A549 (cell line): Measurements from ENCODE around the gene IQCB1. TPM values are rescaled to one million over a fixed set of nuclear protein-coding genes. Genes with fewer than 3 reads are reported as not detected.

Experiments used
- ATAC-seq, 2 experiments: fragments of 200-7000 bp in 1 of 2; fragments of >200 bp in 1 of 2; cut with Nextera tagmentation in 1 of 2; cut with Tn5 transposase in 1 of 2; 3 replicates each; pipeline versions ENCODE4 v1.8.0 to v1.9.1; 2018 to 2020; ENCODE audit warnings: mild to moderate bottlenecking in 1 of 2, moderate library complexity in 1 of 2
- CTCF ChIA-PET: fragments of 300-600 bp; sonication (Branson Sonifier 250); formaldehyde crosslinking; extraction: SDS; loops from one replicate; lab custom pipeline; 2021; ENCODE audit warnings: antibody characterized with exemption, inconsistent platforms; lab: Yijun Ruan, JAX
- POLR2A ChIA-PET: fragments of 350-600 bp; formaldehyde crosslinking; extraction: SDS; loops from one replicate; lab custom pipeline; 2021; ENCODE audit warnings: antibody characterized with exemption, inconsistent platforms; lab: Yijun Ruan, JAX
- DNase-seq, 2 experiments: peaks; one replicate each; pipeline versions ENCODE4 v3.0.0 to v3.0.0-alpha.2; 2011 to 2016; ENCODE audit warnings: low read depth in 1 of 2, low spot score in 1 of 2
- FAIRE-seq: peaks from 2 replicates; lab custom pipeline; 2011; peaks lifted over from hg19 to GRCh38; lab: Jason Lieb, UNC
- H3K27ac ChIP-seq, 2 experiments: fragments of >200 bp; sonication (Bioruptor Twin); formaldehyde crosslinking; 3 replicates each; pipeline ENCODE4 v1.5.1; 2016 to 2017
- H3K4me1 ChIP-seq: fragments of >200 bp; sonication (Bioruptor Twin); formaldehyde crosslinking; 3 replicates; pipeline ENCODE4 v1.6.1; 2016
- H3K4me2 ChIP-seq: fragments of >200 bp; sonication (Bioruptor Twin); formaldehyde crosslinking; 3 replicates; pipeline ENCODE4 v1.6.1; 2016
- H3K4me3 ChIP-seq: fragments of >200 bp; sonication (Bioruptor Twin); formaldehyde crosslinking; 3 replicates; pipeline ENCODE4 v1.5.1; 2016
- H3K9me3 ChIP-seq: fragments of >200 bp; sonication (Bioruptor Twin); formaldehyde crosslinking; 3 replicates; pipeline ENCODE4 v1.6.1; 2016
- EP300 ChIP-seq, 2 experiments: fragments of >200 bp; sonication (Bioruptor Twin); formaldehyde crosslinking; IDR thresholded peaks; 2 replicates in 1 of 2; 3 replicates in 1 of 2; pipeline ENCODE4 v1.6.1; 2016 to 2017
- FOSB ChIP-seq: fragments of 250-450 bp; sonication (Bioruptor Pico); IDR thresholded peaks from 2 replicates; pipeline ENCODE4 v1.5.0; 2020; ENCODE audit warnings: mild to moderate bottlenecking, moderate library complexity
- FOSL2 ChIP-seq, 2 experiments: fragments of 450-650 bp in 1 of 2; fragments of >200 bp in 1 of 2; sonication (Bioruptor Twin) in 1 of 2; formaldehyde crosslinking; IDR thresholded peaks; 2 replicates each; pipeline versions ENCODE4 v1.5.0 to v1.6.1; 2016 to 2020; ENCODE audit warnings: mild to moderate bottlenecking in 1 of 2, moderate library complexity in 1 of 2
- HEYL ChIP-seq: fragments of 250-450 bp; sonication (Bioruptor Pico); IDR thresholded peaks from 2 replicates; pipeline ENCODE4 v1.8.0; 2021; ENCODE audit warnings: mild to moderate bottlenecking, moderate library complexity
- HMGXB4 ChIP-seq: fragments of 250-450 bp; sonication (Bioruptor Pico); IDR thresholded peaks from 2 replicates; pipeline ENCODE4 v1.5.0; 2021; ENCODE audit warnings: mild to moderate bottlenecking, moderate library complexity, borderline replicate concordance
- JUN ChIP-seq, 2 experiments: fragments of >200 bp; sonication (Bioruptor Twin); formaldehyde crosslinking; IDR thresholded peaks; 2 replicates in 1 of 2; 3 replicates in 1 of 2; pipeline ENCODE4 v1.6.1; 2016 to 2017
- KDM1A ChIP-seq: fragments of 200-600 bp; sonication (generic); IDR thresholded peaks from 2 replicates; pipeline ENCODE4 v1.6.1; 2016; ENCODE audit warnings: low read depth, mild to moderate bottlenecking
- KDM5A ChIP-seq: fragments of 200-600 bp; sonication (generic); IDR thresholded peaks from 2 replicates; pipeline ENCODE4 v1.6.1; 2016; ENCODE audit warnings: antibody characterized with exemption, mild to moderate bottlenecking
- MAFK ChIP-seq: fragments of 450-650 bp; IDR thresholded peaks from 2 replicates; pipeline ENCODE4 v1.6.1; 2014; ENCODE audit not compliant: partially characterized antibody
- MAX ChIP-seq: IDR thresholded peaks from 2 replicates; pipeline ENCODE4 v1.6.1; 2012
- MAZ ChIP-seq: fragments of 150-350 bp; IDR thresholded peaks from 2 replicates; pipeline ENCODE4 v1.6.1; 2014; ENCODE audit warnings: antibody characterized with exemption, low read depth, low read length, borderline replicate concordance
- MYC ChIP-seq: IDR thresholded peaks from 2 replicates; pipeline ENCODE4 v1.6.1; 2012; ENCODE audit warnings: mild to moderate bottlenecking, inconsistent platforms, low read length, improper control_type of control experiment, borderline replicate concordance
- NPAS2 ChIP-seq: fragments of 250-450 bp; sonication (Bioruptor Pico); IDR thresholded peaks from 2 replicates; pipeline ENCODE4 v1.8.0; 2022; ENCODE audit warnings: mild to moderate bottlenecking, moderate library complexity, borderline replicate concordance
- PHF8 ChIP-seq: fragments of 200-600 bp; sonication (generic); IDR thresholded peaks from 2 replicates; pipeline ENCODE4 v1.6.1; 2016; ENCODE audit warnings: low read depth, mild to moderate bottlenecking, antibody characterized with exemption, moderate library complexity, borderline replicate concordance
- POLR2A ChIP-seq: IDR thresholded peaks from 2 replicates; pipeline ENCODE4 v1.6.1; 2012; ENCODE audit warnings: mild to moderate bottlenecking, low read length
- RARB ChIP-seq: fragments of 250-450 bp; sonication (Bioruptor Pico); IDR thresholded peaks from 2 replicates; pipeline ENCODE4 v1.8.0; 2021; ENCODE audit warnings: mild to moderate bottlenecking, moderate library complexity
- RCOR1 ChIP-seq: fragments of 150-350 bp; IDR thresholded peaks from 2 replicates; pipeline ENCODE4 v1.6.1; 2014; ENCODE audit warnings: antibody characterized with exemption, low read length, low read depth
- REST ChIP-seq: fragments of 200-600 bp; sonication (generic); IDR thresholded peaks from 2 replicates; pipeline ENCODE4 v1.6.1; 2016; ENCODE audit warnings: antibody characterized with exemption, mild to moderate bottlenecking, moderate library complexity
- RFX5 ChIP-seq: fragments of 450-650 bp; IDR thresholded peaks from 2 replicates; pipeline ENCODE4 v1.7.1; 2014; ENCODE audit warnings: antibody characterized with exemption, mild to moderate bottlenecking, moderate library complexity
- SREBF2 ChIP-seq: fragments of 450-650 bp; IDR thresholded peaks from 2 replicates; pipeline ENCODE4 v1.6.1; 2014; ENCODE audit warnings: mild to moderate bottlenecking, moderate library complexity
- TFCP2L1 ChIP-seq: fragments of 250-450 bp; sonication (Bioruptor Pico); IDR thresholded peaks from 2 replicates; pipeline ENCODE4 v1.5.0; 2021; ENCODE audit warnings: mild to moderate bottlenecking
- TP53 ChIP-seq: fragments of 250-450 bp; sonication (Bioruptor Pico); IDR thresholded peaks from 2 replicates; pipeline ENCODE4 v1.5.0; 2021; ENCODE audit warnings: mild to moderate bottlenecking, moderate library complexity
- ZNF302 ChIP-seq: fragments of 250-450 bp; sonication (Bioruptor Pico); IDR thresholded peaks from 2 replicates; pipeline ENCODE4 v1.9.0; 2021; ENCODE audit warnings: inconsistent platforms, mild to moderate bottlenecking, moderate library complexity
- WGBS: methylation state at CpG from one replicate; pipeline ENCODE4 v1.1.6; 2017; ENCODE audit errors: missing lambda C conversion rate; 5-methylcytosine and 5-hydroxymethylcytosine counted together
- polyA plus RNA-seq, 4 experiments: library from polyadenylated mRNA; depleted of rRNA in 3 of 4; stranded (reverse); fragments of >200 nt; fragmentation: RNase III in 1 of 4; extraction: RNeasy Plus Mini Kit Qiagen cat#74134 plus additional on column Dnase treatment in 1 of 4; gene quantifications; 2 replicates in 3 of 4; 3 replicates in 1 of 4; pipeline ENCODE4 v1.2.3, GENCODE V29; 2011 to 2017
- TF ChIP-seq, protein P1 (sequence below): fragments of >200 bp; sonication (Bioruptor Twin); formaldehyde crosslinking; IDR thresholded peaks from 3 replicates; pipeline ENCODE4 v1.6.1; 2016

IQCB1 gene
- polyA plus RNA-seq, 2 of the 4 experiments (the other 2 are of a cell fraction), result 22.1 to 34.3 TPM

DNA sequence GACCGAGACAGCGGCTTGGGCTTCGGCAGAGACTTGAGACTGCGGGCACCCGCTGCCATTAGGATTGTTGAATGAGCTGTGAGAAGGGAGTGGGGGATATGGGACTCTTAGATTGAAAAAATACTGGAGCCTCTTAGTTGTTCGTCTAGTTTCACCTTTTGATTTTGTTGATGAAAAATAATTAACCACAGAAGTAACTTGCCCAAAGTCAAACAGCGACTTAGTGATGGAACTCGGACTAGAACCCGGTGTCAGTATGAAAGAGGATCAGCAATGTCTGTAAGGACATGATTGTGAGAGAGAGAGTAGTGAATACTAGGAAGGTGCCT is 84.8 kb downstream of the IQCB1 start:
- peaks cover 13% of the 10 kb centered on the region; the same call in 2 of the 3 replicates for H3K4me1 ChIP-seq
- H3K4me3 ChIP-seq, result peak overlapping the region; percentile 62
- FAIRE-seq (no peak), DNase-seq (no peak), ATAC-seq (no peak)
- peak; percentile 66; the same call in 1 of the 2 replicates for TF ChIP-seq PHF8
- TF ChIP-seq HEYL, result no peak
- ChIA-PET CTCF (no interaction called here), POLR2A (no interaction called here)
- H3K4me2 ChIP-seq, result peak overlapping the region; percentile 96
- no peaks in the 10 kb centered on the region for H3K9me3 ChIP-seq
- peak overlapping the region; percentile 66 to 86 for H3K27ac ChIP-seq
- 1% methylated on average over 9 of the region's 9 CpGs for WGBS

GRCh38 chr3:121749276-121750086 is 85.4 kb downstream of the IQCB1 start, which contains the start of gene GOLGB1:
Gene GOLGB1, minus strand, starts transcription at chr3:121749741. Its CDS starts 18,770 bp downstream, at chr3:121730971.
- ATAC-seq (peak; percentile 98 to 99), FAIRE-seq (peak; percentile 100), DNase-seq (peak; percentile 99)
- 2% methylated on average over 26 of the region's 51 CpGs for WGBS
- 0 out of 2 replicates have a peak, but pooled peaks have one; percentile 38 for TF ChIP-seq TP53 (CRISPR knock-in tag)
- peak; percentile 79; the same call in 1 of the 2 replicates for TF ChIP-seq TFCP2L1 (CRISPR knock-in tag)
- TF ChIP-seq SREBF2, result no peak
- TF ChIP-seq RFX5, result peak; percentile 93
- no peak for TF ChIP-seq FOSL2 (IDR thresholded peaks at IDR 0.05)
- TF ChIP-seq FOSL2 (CRISPR knock-in tag; IDR thresholded peaks at IDR 0.05), result no peak
- no peak for TF ChIP-seq MYC
- TF ChIP-seq PHF8, result peak; percentile 98
- TF ChIP-seq, protein P1, sequence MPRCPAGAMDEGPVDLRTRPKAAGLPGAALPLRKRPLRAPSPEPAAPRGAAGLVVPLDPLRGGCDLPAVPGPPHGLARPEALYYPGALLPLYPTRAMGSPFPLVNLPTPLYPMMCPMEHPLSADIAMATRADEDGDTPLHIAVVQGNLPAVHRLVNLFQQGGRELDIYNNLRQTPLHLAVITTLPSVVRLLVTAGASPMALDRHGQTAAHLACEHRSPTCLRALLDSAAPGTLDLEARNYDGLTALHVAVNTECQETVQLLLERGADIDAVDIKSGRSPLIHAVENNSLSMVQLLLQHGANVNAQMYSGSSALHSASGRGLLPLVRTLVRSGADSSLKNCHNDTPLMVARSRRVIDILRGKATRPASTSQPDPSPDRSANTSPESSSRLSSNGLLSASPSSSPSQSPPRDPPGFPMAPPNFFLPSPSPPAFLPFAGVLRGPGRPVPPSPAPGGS, result peak; percentile 75
- no peak for TF ChIP-seq RCOR1
- TF ChIP-seq REST, result no peak
- TF ChIP-seq KDM5A, result 0 out of 2 replicates have a peak, but pooled peaks have one; percentile 14
- TF ChIP-seq HMGXB4 (CRISPR knock-in tag), result 0 out of 2 replicates have a peak, but pooled peaks have one; percentile 55
- no peak for TF ChIP-seq EP300 (IDR thresholded peaks at IDR 0.05)
- TF ChIP-seq KDM1A, result no peak
- TF ChIP-seq ZNF302 (CRISPR knock-in tag), result no peak
- TF ChIP-seq RARB, result no peak
- peak; percentile 5 for TF ChIP-seq MAX
- peak; percentile 47 to 49; a peak in 4 of 5 replicates for TF ChIP-seq JUN (IDR thresholded peaks at IDR 0.05)
- TF ChIP-seq NPAS2 (CRISPR knock-in tag), result no peak
- TF ChIP-seq HEYL, result no peak
- peak; percentile 96 for TF ChIP-seq POLR2A
- TF ChIP-seq MAFK, result peak; percentile 62
- no peak for TF ChIP-seq FOSB
- no peak for TF ChIP-seq MAZ
- Histone ChIP-seq H3K4me2 (peak within 1 kb of the TSS; percentile 96), H3K9me3 (no peaks in the 10 kb centered on the region), H3K4me3 (peak within 1 kb of the TSS; percentile 62), H3K27ac (peak within 1 kb of the TSS; percentile 76 to 90), H3K4me1 (peaks cover 13% of the 10 kb centered on the region; the same call in 2 of the 3 replicates)
- CTCF ChIA-PET, result no interaction called here
- POLR2A ChIA-PET, result interaction anchor here (0.7 kb wide), 2 partner anchors 16 to 204 kb away, joined by 3 to 7 read pairs; partner anchors contain the start of gene POLQ
